Measurements from ENCODE around the gene DEPDC7. TPM values are rescaled to one million over a fixed set of nuclear protein-coding genes. Genes with fewer than 3 reads are reported as not detected.

DEPDC7 gene
- total and polyA plus RNA-seq, 2 of the 8 experiments (the other 6 are each of a cell fraction or from before 2014, with no cell fraction given): 3.1 to 7.6 TPM

DNA sequence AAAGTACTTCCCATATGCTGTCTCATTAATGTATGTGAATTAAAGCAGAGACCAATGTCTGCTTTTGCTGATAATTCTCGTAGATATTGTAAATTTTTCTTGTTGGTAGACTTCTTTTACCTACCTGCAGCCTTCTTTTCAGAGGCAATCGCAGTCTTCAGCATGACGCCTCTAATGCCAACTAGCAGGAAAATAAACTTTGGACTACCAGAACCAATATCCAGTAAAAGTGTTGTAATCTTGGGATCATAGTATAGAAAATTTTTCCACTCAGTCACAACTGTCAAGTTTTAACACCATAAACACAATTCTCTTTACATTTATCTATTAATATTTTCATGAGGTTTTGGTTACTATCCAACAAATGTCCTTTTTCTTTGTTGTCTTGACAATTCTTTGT, 2.3 kb downstream of the DEPDC7 start:
- H3K4me1 ChIP-seq (replicated peaks in 1 of 4; ENCODE audit: control insufficient read depth in 3 of 4, insufficient read depth in 4 of 4, low read length in 3 of 4): peaks cover 3 to 6% (median 3%) of the 10 kb centered on the region in 4 experiments; a peak in 6 of 7 replicates
- CTCF ChIA-PET (ENCODE audit: partially characterized antibody): interaction anchor here (1.1 kb wide), 1 partner anchor 14 kb away, joined by 3 read pairs; no protein-coding TSS in a partner anchor
- peaks cover 5% of the 10 kb centered on the region for H3K23me2 ChIP-seq (ENCODE audit: low read depth, low read length)
- H3K4me3 ChIP-seq (ENCODE audit: extremely low read depth in 1 of 4, insufficient read depth in 2 of 4, low read depth in 3 of 4, low read length in 4 of 4): no peak overlapping the region
- no peak overlapping the region for H3K56ac ChIP-seq (replicated peaks; ENCODE audit: insufficient read length, low read depth, low read length)
- no peak for DNase-seq (ENCODE audit: low read depth in 1 of 2, low spot score in 2 of 2)
- H2BK15ac ChIP-seq (ENCODE audit: low read length): no peak overlapping the region
- H2BK5ac ChIP-seq (ENCODE audit: low read depth, low read length): no peak overlapping the region
- no peaks in the 10 kb centered on the region for H3K79me1 ChIP-seq (ENCODE audit: low read depth, low read length)
- H3K4ac ChIP-seq (replicated peaks; ENCODE audit: insufficient read length, low read depth, low read length): no peak overlapping the region
- 85% methylated on average over 3 of the region's 3 CpGs; no CpG with 5 or more reads in 1 of the 2 experiments for WGBS, 2 experiments (ENCODE audit: extremely low coverage in 1 of 2, insufficient coverage in 1 of 2, insufficient read length in 1 of 2, insufficient replicate concordance in 2 of 2, low coverage in 1 of 2, low lambda C conversion rate in 2 of 2, missing lambda C conversion rate in 1 of 2)
- no peak for TF ChIP-seq POLR2A (IDR thresholded peaks at IDR 0.05; ENCODE audit: control extremely low read depth in 1 of 2, low read depth in 2 of 2, low read length in 2 of 2)
- TF ChIP-seq CREB1 (IDR thresholded peaks at IDR 0.05): no peak
- no peak for TF ChIP-seq JUND (IDR thresholded peaks at IDR 0.05; ENCODE audit: low read length)
- no peak for TF ChIP-seq RAD21 (IDR thresholded peaks at IDR 0.05 in 1 of 2, conservative IDR thresholded peaks at IDR 0.05 in 1 of 2; ENCODE audit: low read depth in 2 of 2, low read length in 2 of 2)
- no peak for TF ChIP-seq RXRA (IDR thresholded peaks at IDR 0.05; ENCODE audit: insufficient read depth, low read depth, low read length)
- TF ChIP-seq GABPA (IDR thresholded peaks at IDR 0.05; ENCODE audit: borderline replicate concordance, insufficient read depth, low read length): no peak
- no peak for TF ChIP-seq CTBP2 (IDR thresholded peaks at IDR 0.05; ENCODE audit: borderline replicate concordance, insufficient read depth, insufficient read length, low read length)
- TF ChIP-seq TAF7 (optimal IDR thresholded peaks at IDR 0.05; ENCODE audit: borderline replicate concordance, low read depth, low read length): no peak
- no peak for TF ChIP-seq CHD1 (IDR thresholded peaks at IDR 0.05; ENCODE audit: low read depth, low read length)
- TF ChIP-seq KDM5A (IDR thresholded peaks at IDR 0.05; ENCODE audit: low read length): no peak
- no peaks in the 10 kb centered on the region for H4K20me1 ChIP-seq (replicated peaks in 1 of 2; ENCODE audit: control insufficient read depth in 1 of 2, insufficient read depth in 2 of 2, low read length in 2 of 2)
- no peaks in the 10 kb centered on the region for H3K79me2 ChIP-seq (ENCODE audit: control insufficient read depth in 1 of 2, insufficient read depth in 2 of 2, low read length in 2 of 2)
- no peak overlapping the region for H4K8ac ChIP-seq (ENCODE audit: extremely low read depth, insufficient read depth, low read length)
- H3K36me3 ChIP-seq (ENCODE audit: control insufficient read depth in 2 of 4, insufficient read depth in 4 of 4, low read length in 3 of 4): no peaks in the 10 kb centered on the region
- no peak overlapping the region for H3K27ac ChIP-seq (ENCODE audit: low read depth, low read length)
- H4K5ac ChIP-seq (ENCODE audit: insufficient read length, low read depth, low read length): no peak overlapping the region
- H2BK20ac ChIP-seq (ENCODE audit: low read length): no peak overlapping the region
- POLR2A ChIA-PET (ENCODE audit: partially characterized antibody): interaction anchor here (1.1 kb wide), 1 partner anchor 32 kb away, joined by 3 read pairs; no protein-coding TSS in a partner anchor
- H4K91ac ChIP-seq (replicated peaks; ENCODE audit: insufficient read length, low read length): no peak overlapping the region
- no peak overlapping the region for H3K23ac ChIP-seq (ENCODE audit: insufficient read length)
- no peak overlapping the region for H3K9ac ChIP-seq (replicated peaks in 1 of 4; ENCODE audit: extremely low read depth in 1 of 4, low read depth in 3 of 4, low read length in 3 of 4)
- H3K4me2 ChIP-seq (ENCODE audit: insufficient read depth in 1 of 2, low read depth in 2 of 2, low read length in 2 of 2): 0 out of 4 replicates have a peak overlapping the region, but pooled peaks of 1 of the 2 experiments have one; percentile 90
- no peaks in the 10 kb centered on the region for H3K9me3 ChIP-seq (ENCODE audit: insufficient read depth in 2 of 2, low read depth in 1 of 2, low read length in 1 of 2)
- H2AK5ac ChIP-seq (ENCODE audit: low read depth, low read length): no peak overlapping the region
- no peak overlapping the region for H3K18ac ChIP-seq (ENCODE audit: extremely low read depth, low read length)
- peaks cover 0 to 12% (median 5%) of the 10 kb centered on the region in 4 experiments; a peak in 4 of 7 replicates for H3K27me3 ChIP-seq (replicated peaks in 1 of 4; ENCODE audit: control insufficient read depth in 3 of 4, extremely low read depth in 1 of 4, insufficient read depth in 3 of 4, low read length in 3 of 4)
- no peak overlapping the region for H2BK12ac ChIP-seq (ENCODE audit: low read depth, low read length)
- FAIRE-seq: no peak
- H2BK120ac ChIP-seq (replicated peaks; ENCODE audit: low read depth, low read length): no peak overlapping the region
- no peak overlapping the region for H2AFZ ChIP-seq (ENCODE audit: low read length)
- H3K14ac ChIP-seq (ENCODE audit: insufficient read length): no peak overlapping the region

All from H1 (cell line).